ENCODE results near the gene SLC26A1. TPM values are rescaled to one million over a fixed set of nuclear protein-coding genes. Genes with fewer than 3 reads are reported as not detected.

Gene SLC26A1
- total and polyA plus RNA-seq, 2 donors: 0.14 to 0.41 TPM

DNA sequence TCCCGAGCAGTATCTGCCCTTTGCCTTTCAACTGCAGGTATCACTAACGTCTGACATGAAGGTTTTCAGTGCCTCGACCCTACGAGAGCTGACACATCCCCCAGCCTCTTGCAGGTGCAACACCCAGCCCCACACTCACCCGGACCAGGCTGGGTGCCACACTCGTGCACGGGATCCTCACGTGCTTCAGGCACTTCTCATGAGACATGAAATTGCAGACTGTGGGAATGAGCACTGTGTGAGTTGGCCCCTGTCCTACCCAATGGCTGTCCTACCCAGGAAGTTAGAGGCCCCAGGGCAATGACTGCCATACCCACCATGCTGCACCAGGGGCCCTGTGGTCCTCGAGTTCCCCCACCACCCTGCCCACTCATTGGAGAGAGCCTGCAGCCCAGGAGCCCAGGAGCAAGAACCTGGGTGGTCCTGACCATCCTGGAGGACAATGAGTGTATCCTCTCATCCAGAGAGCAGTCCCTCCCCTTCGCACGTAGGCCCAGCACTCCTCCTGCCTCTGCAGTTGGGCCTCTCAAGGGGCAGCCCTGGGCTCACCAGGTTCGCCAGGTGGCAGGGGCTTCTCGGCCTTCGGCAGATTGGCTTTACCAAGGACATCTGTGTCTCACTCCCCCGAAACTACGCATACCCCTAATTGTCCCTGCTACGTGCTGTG is 22.2 kb downstream of the SLC26A1 start:
- H3K36me3 ChIP-seq (ENCODE audit: control insufficient read depth in 2 of 2, insufficient read depth in 2 of 2, low read length in 1 of 2): peaks cover 0 to 12% of the 10 kb centered on the region in 2 donors
- H3K4me1 ChIP-seq (ENCODE audit: control insufficient read depth in 2 of 2, insufficient read depth in 2 of 2, low read length in 2 of 2): peaks cover 11 to 19% of the 10 kb centered on the region in 2 donors

DNA sequence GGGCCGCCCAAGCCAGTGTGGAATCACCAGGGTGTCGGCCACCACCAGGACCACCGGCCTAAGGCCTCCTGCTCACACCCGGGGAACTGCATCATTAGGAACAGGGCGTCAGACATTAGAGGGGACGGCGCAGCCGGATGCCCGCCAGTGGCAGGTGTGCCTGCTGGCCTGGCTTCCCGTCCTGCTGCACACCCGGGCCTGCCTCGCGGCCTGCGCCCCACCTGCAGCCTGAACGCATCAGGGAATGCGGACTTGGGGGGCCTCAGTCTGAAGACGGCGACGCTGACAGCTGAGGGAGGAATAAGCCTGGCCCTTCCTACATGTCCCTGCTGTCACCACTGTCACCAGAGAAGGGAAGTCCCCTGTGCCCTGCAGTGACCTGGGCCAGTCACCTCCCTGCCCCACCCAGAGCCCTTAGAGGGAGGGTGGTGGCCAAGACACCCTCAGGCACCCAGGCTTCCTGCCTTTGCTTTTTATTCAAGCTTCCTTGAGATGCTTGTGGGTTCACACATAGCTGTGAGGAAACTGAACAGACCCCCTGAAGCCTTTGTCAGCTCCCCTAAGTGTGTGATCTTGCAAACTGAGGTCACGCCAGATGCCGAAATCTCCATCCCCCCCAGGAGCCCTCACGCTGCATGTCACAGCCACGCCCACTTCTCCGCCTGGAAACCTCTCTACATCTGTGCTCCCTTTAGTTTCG is 23.0 kb downstream of the SLC26A1 start:
- 98% methylated on average over 25 of the region's 25 CpGs for WGBS
- Histone ChIP-seq H3K27me3 (ENCODE audit: control insufficient read depth in 2 of 2, insufficient read depth in 1 of 2, low read length in 1 of 2) (peaks cover 0 to 60% of the 10 kb centered on the region in 2 donors), H3K4me3 (ENCODE audit: low read length in 2 of 2) (no peak overlapping the region), H3K36me3 (ENCODE audit: control insufficient read depth in 2 of 2, insufficient read depth in 2 of 2, low read length in 1 of 2) (peaks cover 0 to 19% of the 10 kb centered on the region in 2 donors), H3K9me3 (ENCODE audit: control insufficient read depth in 2 of 2, insufficient read depth in 1 of 2, low read length in 1 of 2) (peaks cover 0 to 9% of the 10 kb centered on the region in 2 donors), H3K27ac (ENCODE audit: low read depth in 1 of 2, low read length in 1 of 2) (no peak overlapping the region), H3K4me1 (ENCODE audit: control insufficient read depth in 2 of 2, insufficient read depth in 2 of 2, low read length in 2 of 2) (peaks cover 11 to 19% of the 10 kb centered on the region in 2 donors)
- DNase-seq (ENCODE audit: low read depth in 6 of 9, low spot score in 9 of 9): no peak

More for the DNA sequence above, 22.2 kb downstream of the SLC26A1 start:
- Histone ChIP-seq H3K27me3 (ENCODE audit: control insufficient read depth in 2 of 2, insufficient read depth in 1 of 2, low read length in 1 of 2) (peaks cover 0 to 60% of the 10 kb centered on the region in 2 donors), H3K9me3 (ENCODE audit: control insufficient read depth in 2 of 2, insufficient read depth in 1 of 2, low read length in 1 of 2) (peaks cover 0 to 9% of the 10 kb centered on the region in 2 donors), H3K4me3 (ENCODE audit: low read length in 2 of 2) (no peak overlapping the region), H3K27ac (ENCODE audit: low read depth in 1 of 2, low read length in 1 of 2) (no peak overlapping the region)
- 95% methylated on average over 17 of the region's 17 CpGs for WGBS
- no peak for DNase-seq (ENCODE audit: low read depth in 6 of 9, low spot score in 9 of 9)

DNA sequence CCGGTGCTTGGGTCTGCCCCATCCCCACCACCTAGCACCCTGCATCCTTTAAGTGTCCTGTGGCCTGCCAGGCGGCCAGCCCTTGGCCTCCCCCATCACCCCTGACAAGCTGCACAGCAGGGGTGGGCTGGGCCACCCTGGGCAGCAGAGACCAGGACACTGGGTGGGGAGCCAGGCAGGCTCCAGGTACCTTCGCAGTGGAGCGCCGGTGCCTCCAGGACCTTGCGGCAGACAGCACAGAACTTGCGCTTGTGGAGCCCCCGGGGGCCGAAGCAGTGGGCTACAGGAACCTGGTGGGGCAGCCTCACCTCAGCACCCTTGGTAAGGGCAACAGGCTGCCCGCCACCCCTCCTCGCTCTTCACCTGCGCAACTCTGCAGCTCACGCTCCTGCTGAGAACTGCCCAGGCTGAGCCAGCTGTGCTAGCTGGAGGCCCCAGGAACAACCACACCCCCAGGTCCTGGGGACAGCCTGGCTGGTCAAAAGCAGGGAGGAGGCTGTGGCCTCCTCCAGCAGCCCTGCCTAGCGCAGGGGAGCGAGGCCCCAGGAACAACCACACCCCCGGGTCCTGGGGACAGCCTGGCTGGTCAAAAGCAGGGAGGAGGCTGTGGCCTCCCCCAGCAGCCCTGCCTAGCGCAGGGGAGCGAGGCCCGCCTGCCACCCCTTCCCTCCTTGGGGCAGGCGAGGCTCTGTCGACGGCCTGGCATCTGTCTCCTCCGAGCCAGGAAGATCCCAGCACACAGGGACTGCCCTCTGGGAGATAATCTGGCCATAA is 24.4 kb downstream of the SLC26A1 start:
- H3K9me3 ChIP-seq (ENCODE audit: control insufficient read depth in 2 of 2, insufficient read depth in 1 of 2, low read length in 1 of 2): no peaks in the 10 kb centered on the region
- peaks cover 0 to 51% of the 10 kb centered on the region in 2 donors for H3K27me3 ChIP-seq (ENCODE audit: control insufficient read depth in 2 of 2, insufficient read depth in 1 of 2, low read length in 1 of 2)
- peaks cover 0 to 29% of the 10 kb centered on the region in 2 donors for H3K36me3 ChIP-seq (ENCODE audit: control insufficient read depth in 2 of 2, insufficient read depth in 2 of 2, low read length in 1 of 2)
- H3K4me3 ChIP-seq (ENCODE audit: low read length in 2 of 2): no peak overlapping the region
- DNase-seq (ENCODE audit: low read depth in 6 of 9, low spot score in 9 of 9): no peak
- WGBS: 94% methylated on average over 23 of the region's 23 CpGs
- H3K4me1 ChIP-seq (ENCODE audit: control insufficient read depth in 2 of 2, insufficient read depth in 2 of 2, low read length in 2 of 2): peaks cover 11 to 17% of the 10 kb centered on the region in 2 donors
- no peak overlapping the region for H3K27ac ChIP-seq (ENCODE audit: low read depth in 1 of 2, low read length in 1 of 2)

GRCh38 chr4:968221-968620 is 25.0 kb downstream of the SLC26A1 start:
- Histone ChIP-seq H3K27me3 (ENCODE audit: control insufficient read depth in 2 of 2, insufficient read depth in 1 of 2, low read length in 1 of 2) (peaks cover 0 to 51% of the 10 kb centered on the region in 2 donors), H3K9me3 (ENCODE audit: control insufficient read depth in 2 of 2, insufficient read depth in 1 of 2, low read length in 1 of 2) (no peaks in the 10 kb centered on the region), H3K36me3 (ENCODE audit: control insufficient read depth in 2 of 2, insufficient read depth in 2 of 2, low read length in 1 of 2) (peaks cover 0 to 35% of the 10 kb centered on the region in 2 donors), H3K27ac (ENCODE audit: low read depth in 1 of 2, low read length in 1 of 2) (no peak overlapping the region), H3K4me3 (ENCODE audit: low read length in 2 of 2) (no peak overlapping the region), H3K4me1 (ENCODE audit: control insufficient read depth in 2 of 2, insufficient read depth in 2 of 2, low read length in 2 of 2) (peaks cover 11 to 15% of the 10 kb centered on the region in 2 donors)
- 69% methylated on average over 24 of the region's 24 CpGs for WGBS
- DNase-seq (ENCODE audit: low read depth in 6 of 9, low spot score in 9 of 9): no peak

DNA sequence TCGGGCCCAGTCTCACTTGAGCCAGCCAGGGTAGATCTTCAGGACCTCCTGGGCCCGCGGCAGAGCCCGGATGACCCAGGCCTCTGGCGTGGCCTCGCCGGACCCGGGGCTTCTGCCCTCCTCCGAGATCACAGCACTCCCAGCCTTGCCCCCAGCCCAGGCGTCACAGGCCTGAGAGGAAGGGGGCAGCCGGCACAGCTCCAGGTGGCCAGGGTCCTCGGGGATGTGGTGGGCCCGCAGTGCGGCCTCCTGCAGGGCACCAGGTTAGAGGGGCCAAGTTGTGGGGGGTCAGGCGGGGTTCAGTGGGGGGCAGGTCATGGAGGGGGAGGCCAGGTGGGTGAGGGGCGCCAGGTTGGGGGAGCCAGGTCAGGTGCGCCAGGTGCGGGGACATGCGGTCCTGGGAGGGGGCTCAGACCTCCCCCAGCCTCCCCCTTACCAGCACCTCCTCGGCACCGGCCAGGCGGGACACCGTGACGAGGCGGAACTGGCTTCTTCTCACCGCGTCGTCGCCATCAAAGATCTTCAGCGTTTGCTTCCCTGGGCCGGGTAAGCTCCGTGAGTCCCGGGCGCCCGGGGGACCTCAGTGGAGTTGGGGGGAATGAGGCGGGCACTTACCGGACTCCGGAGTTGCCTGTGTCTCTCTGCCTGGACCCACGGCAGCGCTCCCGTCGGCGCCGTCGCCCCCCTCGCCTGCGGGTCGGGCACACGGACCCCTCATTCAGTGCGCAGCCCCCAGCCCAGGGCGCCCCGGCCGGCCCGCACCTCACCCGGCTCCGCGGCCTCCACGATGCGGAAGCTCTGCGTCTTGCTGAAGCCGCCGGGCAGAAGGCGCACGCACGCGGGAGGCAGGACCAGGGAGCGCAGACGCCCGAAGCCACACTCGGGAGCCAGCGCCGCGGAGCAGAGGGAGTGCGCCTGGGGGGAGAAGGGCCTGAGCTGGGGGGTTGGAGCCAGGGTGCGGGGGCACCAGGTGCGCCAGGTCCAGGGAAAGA is 25.8 kb downstream of the SLC26A1 start:
- Histone ChIP-seq H3K9me3 (ENCODE audit: control insufficient read depth in 2 of 2, insufficient read depth in 1 of 2, low read length in 1 of 2) (no peaks in the 10 kb centered on the region), H3K4me3 (ENCODE audit: low read length in 2 of 2) (no peak overlapping the region)

DNA sequence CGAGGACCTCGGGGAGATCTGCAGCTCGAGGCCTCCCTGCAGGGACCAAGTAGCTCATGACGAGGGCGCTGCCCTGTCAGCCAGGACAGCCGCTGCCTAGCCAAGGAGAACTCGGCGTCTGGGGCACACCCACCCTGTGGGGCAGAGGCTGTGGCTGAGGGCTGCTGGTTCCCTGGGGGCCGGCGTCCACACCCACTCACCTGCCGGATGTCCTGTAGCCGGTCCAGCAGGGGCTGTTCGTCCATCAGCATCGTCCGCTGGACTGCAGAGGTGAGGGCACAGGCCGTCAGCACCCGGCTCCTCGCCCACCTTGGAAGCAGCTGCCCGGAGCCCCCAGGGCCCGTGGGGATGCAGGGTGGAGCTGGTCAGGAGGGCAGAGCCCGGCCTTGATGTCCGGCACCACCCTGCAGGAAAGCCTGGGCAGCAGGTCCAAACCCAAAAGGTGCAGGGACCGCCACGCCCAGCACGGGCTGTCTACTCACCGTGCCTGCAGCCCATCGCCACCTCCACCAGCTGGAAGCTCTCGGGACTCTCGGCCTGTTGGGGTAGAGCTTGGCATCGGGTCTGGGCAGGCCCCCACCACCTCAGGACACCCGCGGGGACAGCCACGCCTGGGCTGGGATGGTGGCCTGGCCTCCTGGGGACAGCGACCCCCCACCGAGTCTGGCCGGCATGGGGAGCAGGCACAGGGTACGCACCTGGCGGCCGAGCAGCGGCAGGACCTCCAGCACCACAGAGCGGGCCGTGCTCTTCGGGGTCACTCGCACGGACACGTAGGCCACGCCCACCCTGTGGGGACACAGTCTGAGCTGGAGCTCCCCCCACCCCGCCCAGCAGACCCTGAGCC is 26.7 kb downstream of the SLC26A1 start:
- DNase-seq (ENCODE audit: low read depth in 6 of 9, low spot score in 9 of 9): no peak
- WGBS: 94% methylated on average over 48 of the region's 48 CpGs

More for the DNA sequence above, 25.8 kb downstream of the SLC26A1 start:
- DNase-seq (ENCODE audit: low read depth in 6 of 9, low spot score in 9 of 9): no peak
- Histone ChIP-seq H3K27ac (ENCODE audit: low read depth in 1 of 2, low read length in 1 of 2) (no peak overlapping the region), H3K36me3 (ENCODE audit: control insufficient read depth in 2 of 2, insufficient read depth in 2 of 2, low read length in 1 of 2) (peaks cover 2 to 43% of the 10 kb centered on the region in 2 donors), H3K27me3 (ENCODE audit: control insufficient read depth in 2 of 2, insufficient read depth in 1 of 2, low read length in 1 of 2) (peaks cover 0 to 46% of the 10 kb centered on the region in 2 donors), H3K4me1 (ENCODE audit: control insufficient read depth in 2 of 2, insufficient read depth in 2 of 2, low read length in 2 of 2) (peaks cover 7 to 11% of the 10 kb centered on the region in 2 donors)
- 79% methylated on average over 76 of the region's 76 CpGs for whole genome bisulfite sequencing

DNA sequence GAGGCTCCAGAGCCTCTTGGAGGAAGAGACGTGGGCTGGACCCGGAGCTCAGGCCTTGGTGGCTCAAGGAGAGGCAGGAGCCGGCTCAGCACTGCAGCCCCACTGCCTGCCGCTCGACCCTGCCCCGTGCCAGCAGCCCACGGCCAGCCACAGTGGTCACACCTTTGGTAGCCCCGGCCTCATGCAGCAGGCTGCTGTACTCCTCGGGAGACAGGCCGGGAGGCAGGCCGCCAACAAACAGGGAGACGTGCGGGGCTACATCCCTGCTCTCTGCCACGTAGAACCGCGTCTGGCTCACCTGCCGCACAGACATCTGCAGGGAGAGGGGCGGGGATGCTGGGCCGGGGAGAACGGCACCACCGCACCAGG is 27.5 kb downstream of the SLC26A1 start:
- no peaks in the 10 kb centered on the region for H3K4me1 ChIP-seq (ENCODE audit: control insufficient read depth in 2 of 2, insufficient read depth in 2 of 2, low read length in 2 of 2)
- no peak overlapping the region for H3K27ac ChIP-seq (ENCODE audit: low read depth in 1 of 2, low read length in 1 of 2)
- no peak for DNase-seq (ENCODE audit: low read depth in 6 of 9, low spot score in 9 of 9)
- H3K9me3 ChIP-seq (ENCODE audit: control insufficient read depth in 2 of 2, insufficient read depth in 1 of 2, low read length in 1 of 2): no peaks in the 10 kb centered on the region
- H3K4me3 ChIP-seq (ENCODE audit: low read length in 2 of 2): no peak overlapping the region
- 97% methylated on average over 21 of the region's 21 CpGs for WGBS
- peaks cover 8 to 58% of the 10 kb centered on the region in 2 donors for H3K36me3 ChIP-seq (ENCODE audit: control insufficient read depth in 2 of 2, insufficient read depth in 2 of 2, low read length in 1 of 2)
- peaks cover 0 to 30% of the 10 kb centered on the region in 2 donors for H3K27me3 ChIP-seq (ENCODE audit: control insufficient read depth in 2 of 2, insufficient read depth in 1 of 2, low read length in 1 of 2)

More for the DNA sequence above, 26.7 kb downstream of the SLC26A1 start:
- Histone ChIP-seq H3K36me3 (ENCODE audit: control insufficient read depth in 2 of 2, insufficient read depth in 2 of 2, low read length in 1 of 2) (peaks cover 8 to 52% of the 10 kb centered on the region in 2 donors), H3K27ac (ENCODE audit: low read depth in 1 of 2, low read length in 1 of 2) (no peak overlapping the region), H3K9me3 (ENCODE audit: control insufficient read depth in 2 of 2, insufficient read depth in 1 of 2, low read length in 1 of 2) (no peaks in the 10 kb centered on the region), H3K27me3 (ENCODE audit: control insufficient read depth in 2 of 2, insufficient read depth in 1 of 2, low read length in 1 of 2) (peaks cover 0 to 37% of the 10 kb centered on the region in 2 donors), H3K4me1 (ENCODE audit: control insufficient read depth in 2 of 2, insufficient read depth in 2 of 2, low read length in 2 of 2) (peaks cover 1 to 2% of the 10 kb centered on the region in 2 donors), H3K4me3 (ENCODE audit: low read length in 2 of 2) (no peak overlapping the region)
